HG02970 (cell line): Measurements from ENCODE around the gene TBC1D2.

ENCODE experiments used
- ATAC-seq: cut with Tn5 transposase; IDR thresholded peaks from one replicate; pipeline ENCODE4 v1.9.1; 2021; ENCODE audit warnings: mild to moderate bottlenecking, moderate library complexity, moderate number of reproducible peaks; ENCODE audit not compliant: unreplicated experiment, low FRiP score

The TBC1D2 gene

DNA sequence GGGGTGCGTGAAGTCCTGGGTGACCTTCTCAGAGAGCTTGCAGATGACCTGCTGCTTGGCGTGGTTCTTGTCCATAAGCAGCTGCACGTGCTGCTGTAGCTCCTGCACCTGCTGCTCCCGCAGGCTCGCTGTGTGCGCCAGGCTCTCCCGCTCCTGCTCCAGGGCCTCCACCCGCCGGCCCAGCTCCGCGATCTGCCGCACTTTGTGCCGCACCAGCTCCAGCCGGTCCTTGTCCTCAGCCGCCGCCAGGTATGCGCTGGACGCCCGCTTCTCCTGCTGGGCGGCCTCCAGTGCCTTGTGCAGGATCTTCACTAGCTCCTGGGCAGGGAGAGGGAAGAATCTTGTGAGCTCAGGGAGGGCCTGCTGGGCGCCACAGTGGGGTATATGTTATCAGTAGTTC is 34.5 kb downstream of the TBC1D2 start:
- no peak for ATAC-seq

DNA sequence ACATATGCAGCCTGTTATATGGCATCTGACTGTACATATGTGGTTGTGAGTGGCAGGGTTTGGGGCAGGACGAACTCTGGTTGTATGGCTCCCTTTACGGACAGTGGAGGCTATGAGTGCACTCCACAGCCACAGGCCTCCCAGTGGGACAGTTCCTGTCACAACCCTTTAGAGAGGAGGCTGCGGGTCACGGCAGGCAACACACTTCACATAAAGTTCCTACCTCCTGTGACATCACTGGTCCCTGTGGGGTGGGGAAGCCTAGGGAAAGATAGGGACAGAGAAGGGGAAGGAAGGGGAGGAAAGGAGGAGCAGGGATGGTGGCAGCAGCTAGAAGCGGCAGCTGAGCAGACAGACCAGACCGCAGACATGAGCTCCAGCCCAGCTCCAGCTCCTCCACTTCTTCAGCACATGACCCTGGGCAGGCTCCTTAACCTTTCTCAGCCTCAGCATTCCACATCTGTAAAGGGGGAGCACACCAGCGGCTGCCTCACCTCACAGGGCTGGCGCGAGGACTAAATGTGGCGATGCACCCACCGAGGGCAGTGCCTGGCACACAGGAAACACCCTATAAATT is 35.6 kb downstream of the TBC1D2 start:
- no peak for ATAC-seq

DNA sequence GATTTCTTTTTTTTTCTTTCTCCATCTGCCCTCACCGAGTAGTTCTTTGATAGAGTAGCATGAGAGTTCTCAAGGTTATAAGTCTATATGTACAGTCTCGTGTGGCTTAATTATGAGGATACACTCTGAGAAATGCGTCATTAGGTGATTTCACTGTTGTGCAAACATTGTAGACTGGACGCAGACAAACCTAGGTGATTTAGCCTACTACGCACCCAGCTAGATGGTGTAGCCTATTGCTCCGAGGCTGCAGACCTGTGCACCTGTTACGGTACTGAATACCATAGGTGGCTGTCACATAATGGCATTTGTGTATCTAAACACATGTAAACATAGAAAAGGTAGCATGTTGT is 36.1 kb downstream of the TBC1D2 start:
- ATAC-seq: no peak

DNA sequence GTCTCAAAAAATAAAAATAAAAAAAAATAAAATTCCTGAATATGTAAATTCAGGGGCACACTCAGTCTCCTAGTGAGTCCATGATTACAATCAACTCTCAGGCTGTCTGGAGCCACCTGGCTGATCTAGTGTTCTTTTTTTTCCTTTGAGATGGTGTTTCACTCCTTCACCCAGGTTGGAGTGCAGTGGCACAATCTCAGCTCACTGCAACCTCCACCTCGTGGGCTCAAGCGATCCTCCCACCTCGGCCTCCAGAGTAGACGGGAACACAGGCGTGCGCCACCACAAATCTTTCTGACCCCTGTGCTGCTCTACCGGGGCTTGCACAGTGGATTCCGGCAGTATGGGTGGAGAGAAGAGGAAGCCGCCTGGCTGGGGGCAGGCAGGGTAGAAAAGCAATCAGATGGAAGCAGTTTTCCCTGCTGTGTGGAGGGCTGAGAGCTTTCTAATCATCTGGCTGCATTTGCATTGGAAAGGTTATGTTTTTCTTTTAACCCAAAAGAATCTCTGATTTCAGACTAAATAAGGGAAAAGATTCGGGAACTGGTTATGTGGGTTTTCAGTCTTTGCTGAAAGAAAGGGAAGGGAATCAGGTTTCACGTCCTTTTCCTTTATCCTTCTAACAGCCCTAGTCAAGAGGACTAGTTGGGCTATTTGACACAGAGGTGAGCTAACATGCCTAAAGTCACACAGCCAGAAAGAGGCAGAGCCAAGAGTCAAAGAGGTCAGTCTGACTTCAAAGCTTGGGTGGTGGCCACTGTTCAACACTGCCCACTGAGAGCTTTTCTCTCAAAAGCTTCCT is 36.7 kb downstream of the TBC1D2 start:
- no peak for ATAC-seq

DNA sequence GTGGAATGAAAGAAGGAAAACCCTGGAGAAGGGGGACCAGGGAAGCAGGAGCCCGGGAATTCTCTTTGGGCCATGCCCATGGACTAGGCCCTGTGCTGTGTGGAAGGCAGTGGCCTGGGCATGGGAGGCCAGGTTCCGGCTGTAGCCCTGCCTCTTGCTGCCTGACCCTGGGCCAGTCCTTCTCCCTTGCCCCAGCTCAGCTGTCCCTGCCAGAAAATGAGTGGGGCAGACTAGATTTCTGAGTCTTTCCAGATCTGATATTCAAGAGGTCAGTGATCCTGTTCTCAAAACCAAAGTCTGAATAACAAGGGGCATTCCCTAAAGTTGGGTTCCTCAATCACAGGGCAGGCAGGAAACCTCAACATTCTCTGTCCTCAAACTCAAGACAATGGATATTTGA is 38.2 kb downstream of the TBC1D2 start:
- no peak for ATAC-seq

DNA sequence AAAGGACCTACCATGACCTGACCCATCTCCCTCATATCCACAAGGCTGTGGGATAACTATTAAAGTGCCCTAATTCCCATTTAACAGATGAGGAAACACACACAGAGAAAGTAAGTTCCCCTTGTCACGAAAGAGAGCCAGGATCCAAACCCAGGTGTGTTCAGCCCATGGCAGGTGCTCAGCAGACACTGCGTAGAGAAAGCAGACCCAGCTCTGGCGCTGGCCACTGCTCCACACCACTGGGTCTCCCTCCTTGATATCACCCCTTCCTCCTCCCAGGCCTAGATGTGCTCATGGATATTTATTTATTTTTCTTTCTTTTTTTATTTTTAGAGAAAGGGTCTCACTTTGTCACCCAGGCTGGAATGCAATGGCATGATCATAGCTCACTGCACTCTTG is 39.1 kb downstream of the TBC1D2 start:
- ATAC-seq: no peak

DNA sequence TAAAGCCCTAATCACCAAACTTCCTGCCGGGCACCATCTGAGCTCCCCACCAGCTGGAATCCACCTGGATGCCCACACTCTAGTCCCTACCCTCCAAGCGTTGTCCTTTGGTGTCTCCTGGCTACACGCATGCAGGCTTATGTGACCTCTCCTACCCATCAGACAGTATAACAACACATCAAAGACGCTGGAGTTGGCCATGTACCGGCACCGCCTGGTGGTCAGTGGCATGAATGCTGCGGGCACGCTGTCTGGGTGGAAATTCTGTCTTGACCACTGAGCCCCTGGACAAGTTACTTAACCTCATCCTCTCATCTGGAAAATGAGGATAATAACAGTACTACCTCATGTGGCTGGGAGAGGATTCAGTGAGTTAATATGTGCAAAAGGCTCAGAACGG is 39.6 kb downstream of the TBC1D2 start:
- ATAC-seq: no peak

DNA sequence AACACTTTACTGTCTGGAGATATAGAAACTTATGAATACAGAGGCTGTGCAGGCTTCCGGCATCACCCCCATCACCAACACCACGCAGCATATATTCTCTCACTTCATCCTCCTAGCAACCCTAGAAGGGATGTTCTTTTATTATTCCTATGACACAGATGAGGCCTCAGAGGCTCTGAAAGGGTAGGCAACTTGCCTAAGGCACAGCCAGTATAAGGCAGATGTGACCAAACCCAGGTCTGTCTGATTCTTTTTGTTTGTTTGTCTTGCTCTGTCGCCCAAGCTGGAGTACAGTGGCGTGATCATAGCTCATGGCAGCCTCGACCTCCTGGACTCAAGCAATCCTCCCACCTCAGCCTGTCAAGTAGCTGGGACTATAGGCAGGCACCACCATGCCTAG is 40.2 kb downstream of the TBC1D2 start:
- ATAC-seq: no peak

DNA sequence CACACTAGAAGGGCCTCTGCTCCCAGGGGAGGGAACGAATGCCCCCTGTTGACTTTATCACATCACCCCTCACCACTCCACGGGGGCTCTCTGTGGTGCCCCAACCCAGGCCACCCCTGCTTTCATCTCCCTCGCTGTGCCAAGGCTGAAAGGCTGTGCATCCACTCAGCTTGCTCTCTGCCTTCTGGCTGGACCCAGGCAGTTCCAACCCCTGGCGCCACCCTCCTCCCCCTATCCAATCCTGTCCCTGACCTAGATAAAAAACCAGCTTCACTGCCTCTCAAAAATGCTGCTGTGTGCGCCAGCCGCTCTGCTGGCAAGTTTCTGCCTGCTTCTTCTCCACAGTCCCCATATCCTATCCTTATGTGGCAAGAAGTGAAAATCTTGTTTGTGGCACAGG is 40.6 kb downstream of the TBC1D2 start:
- no peak for ATAC-seq

DNA sequence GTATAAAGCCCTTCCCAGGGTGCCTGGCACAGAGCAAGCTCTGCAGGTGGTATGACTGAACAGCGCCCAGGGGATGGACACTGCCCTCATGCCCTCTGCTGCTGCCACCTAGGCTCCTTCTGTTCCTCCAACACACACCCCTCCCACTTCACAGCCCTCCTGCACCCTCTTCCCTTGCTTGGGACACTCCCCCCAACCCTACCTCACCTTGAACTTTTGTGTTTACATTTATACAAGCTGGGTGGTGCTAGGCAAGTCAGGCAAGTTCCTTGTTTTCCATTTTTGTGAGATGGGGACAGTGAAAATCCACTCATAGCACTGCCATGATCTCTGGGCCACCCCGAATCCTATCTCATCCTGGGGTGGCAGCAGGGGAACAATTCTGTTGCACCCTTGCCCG is 44.2 kb downstream of the TBC1D2 start:
- ATAC-seq: no peak

DNA sequence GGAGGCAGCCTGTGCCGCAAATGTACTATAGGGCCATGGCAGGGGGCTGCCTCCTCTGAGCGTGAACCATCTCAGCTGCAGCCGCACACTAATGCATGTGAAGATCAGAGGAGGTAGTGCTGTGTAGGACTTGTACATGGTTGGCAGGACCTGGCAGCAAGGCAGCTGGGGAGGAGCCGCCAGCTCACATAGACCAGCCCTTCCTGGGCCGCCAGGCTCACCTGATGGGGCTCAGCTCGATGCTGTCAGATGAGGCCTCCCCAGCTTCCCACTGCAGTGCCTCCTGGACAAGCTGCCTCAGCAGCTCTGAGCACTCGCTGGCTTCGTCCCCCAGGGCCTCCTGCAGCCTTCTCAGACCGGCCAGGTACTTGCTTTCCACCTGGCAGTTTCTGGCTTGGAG is 45.0 kb downstream of the TBC1D2 start:
- no peak for ATAC-seq

DNA sequence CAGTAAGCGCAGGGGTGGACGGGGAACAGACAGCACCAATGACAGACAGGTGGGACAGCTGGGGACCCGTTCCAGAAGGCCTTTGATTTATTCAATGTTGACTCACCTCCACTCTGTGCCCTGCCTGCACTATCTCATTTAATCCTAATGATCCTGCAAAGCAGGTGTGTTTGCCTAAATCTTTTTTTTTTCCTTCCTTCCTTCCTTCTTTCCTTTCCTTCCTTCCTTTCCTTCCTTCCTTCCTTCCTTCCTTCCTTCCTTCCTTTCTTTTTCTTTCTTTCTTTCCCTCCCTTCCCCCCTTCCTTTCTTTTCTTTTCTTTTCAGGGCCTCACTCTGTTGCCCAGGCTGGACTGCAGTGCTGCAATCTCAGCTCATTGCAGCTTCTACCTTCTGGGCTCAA is 45.9 kb downstream of the TBC1D2 start:
- ATAC-seq: no peak

DNA sequence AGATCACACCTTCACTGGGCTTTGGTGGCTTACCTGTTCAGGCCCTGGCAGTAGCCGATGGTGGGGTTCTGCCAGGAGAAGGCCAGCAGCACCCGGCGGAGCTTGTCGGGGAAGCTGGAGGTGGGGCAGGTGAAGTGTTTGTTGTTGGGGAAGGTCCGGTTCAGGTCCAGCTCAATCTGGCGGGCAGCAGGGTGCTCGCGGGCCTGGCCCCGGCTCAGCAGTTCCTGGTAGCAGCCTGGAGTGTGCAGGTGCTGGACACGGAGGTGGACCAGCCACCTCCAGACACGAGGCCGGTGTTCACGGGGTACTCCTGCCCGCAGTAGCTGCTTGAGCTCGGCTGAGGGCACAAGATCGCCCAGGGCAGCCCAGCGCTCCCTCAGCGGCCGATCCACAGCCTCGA is 46.8 kb downstream of the TBC1D2 start:
- ATAC-seq: no peak

DNA sequence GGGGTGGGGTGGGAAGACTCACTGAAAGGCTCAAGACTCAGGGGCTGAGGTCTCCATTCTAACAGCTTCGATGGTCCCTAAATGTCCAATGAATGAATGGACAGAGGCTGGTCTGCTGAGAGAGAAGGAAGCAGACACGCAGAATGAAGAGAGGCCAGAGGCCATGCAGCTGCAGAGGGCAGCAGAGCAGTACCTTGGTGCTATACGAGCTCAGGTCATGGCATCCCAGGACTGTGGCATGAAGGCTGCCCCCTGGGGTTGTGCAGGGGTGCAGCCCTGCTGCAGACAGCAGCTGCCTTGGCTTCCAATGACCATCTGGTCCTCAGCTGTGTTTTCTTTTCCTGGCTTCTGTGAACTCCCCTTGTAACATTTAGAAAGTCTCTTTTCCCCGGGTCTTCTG is 47.8 kb downstream of the TBC1D2 start:
- ATAC-seq: no peak

DNA sequence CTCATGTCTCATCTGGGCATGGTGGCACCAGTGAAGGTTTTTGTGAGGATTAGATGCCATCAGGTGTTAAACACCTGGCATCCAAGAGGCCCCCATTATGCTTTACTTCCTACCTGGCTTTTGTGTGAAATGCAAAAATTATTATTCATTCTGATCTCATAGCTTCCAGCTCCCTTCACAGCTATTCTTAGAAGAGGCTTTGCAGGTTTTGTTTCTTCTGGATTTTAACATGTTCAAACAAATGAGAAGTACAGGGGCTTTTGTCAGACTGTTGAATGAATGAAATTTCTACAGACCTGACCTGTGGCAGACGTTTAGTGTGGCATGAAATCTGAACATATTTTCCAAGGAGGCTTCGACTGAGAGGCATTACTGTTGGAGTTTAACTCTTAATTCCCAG is 48.7 kb downstream of the TBC1D2 start:
- no peak for ATAC-seq

DNA sequence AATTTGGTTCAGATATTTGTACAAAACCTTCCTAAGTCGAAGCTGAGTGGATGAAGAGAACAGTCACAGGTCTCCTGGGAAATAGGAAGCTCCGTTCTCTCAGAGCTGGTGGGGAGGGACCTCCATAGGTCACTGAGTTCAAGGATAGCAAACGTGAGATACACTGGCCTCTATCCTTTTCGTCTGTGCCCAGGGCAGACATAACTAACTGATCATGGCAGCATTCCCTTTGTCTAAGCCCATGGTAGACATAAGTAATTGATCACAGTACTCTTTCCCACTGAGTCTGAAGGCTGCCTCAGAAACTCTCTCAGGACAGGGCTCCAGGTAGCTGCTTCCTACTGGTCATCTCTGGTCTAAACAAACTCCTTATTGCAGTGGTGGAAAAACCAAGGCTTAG is 50.8 kb downstream of the TBC1D2 start:
- ATAC-seq: no peak

DNA sequence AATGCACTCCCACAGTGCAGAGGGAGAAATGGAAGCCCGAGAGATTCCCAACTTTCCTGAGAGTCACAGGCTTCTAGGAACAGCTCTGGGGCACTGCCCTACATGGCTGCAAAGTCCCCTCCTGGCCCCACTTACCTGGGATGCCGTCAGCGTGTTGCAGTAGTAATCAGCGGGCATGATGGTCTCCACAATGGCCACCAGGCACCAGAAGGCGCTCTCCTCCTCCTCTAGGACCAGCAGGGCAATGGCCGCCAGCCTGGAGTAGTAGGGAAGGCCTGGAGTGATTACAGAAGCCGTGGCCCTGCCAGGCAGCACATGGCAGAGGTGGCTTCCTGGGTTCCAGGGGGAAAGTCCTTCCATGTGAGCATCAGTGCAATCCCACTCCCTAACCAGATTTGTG is 52.3 kb downstream of the TBC1D2 start:
- ATAC-seq: no peak

DNA sequence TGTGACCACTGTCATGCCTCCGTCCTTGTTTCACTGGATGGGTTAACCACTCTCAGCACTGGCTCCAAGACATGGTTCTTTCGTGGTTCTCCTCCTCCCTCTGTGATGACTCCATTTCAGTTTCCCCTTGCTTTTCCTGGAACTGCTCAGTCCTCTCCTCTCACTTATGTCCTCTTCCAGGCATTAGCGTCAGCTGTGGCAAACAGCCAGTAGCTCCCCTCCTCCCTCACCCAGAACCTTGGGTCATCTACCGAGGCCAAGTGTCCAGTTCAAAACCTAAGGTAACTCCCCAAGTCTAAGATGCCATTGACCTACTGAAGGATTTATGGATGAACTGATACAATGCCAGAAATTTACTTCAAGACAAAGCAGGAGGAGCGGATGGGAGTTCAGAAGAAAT is 53.2 kb downstream of the TBC1D2 start:
- ATAC-seq: no peak

DNA sequence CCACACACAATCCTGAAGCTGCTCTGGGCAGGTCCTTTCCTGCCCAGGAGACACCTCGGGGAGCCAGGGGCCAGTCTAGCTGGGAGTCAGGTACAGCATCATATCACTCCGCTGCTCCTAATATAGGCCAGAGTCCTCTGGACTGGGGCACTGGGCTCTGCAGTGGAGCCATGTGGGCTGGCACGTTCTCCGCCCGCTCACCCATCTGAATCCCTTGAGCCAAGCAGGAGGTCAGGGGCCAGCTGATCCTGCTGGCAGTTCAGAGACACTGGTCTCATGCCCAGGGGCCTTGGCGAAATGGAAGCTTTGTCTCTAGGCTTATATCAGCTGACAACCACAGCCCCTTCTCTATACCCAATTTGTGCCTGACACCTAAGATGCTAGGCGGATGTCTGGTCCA is 53.7 kb downstream of the TBC1D2 start:
- no peak for ATAC-seq

DNA sequence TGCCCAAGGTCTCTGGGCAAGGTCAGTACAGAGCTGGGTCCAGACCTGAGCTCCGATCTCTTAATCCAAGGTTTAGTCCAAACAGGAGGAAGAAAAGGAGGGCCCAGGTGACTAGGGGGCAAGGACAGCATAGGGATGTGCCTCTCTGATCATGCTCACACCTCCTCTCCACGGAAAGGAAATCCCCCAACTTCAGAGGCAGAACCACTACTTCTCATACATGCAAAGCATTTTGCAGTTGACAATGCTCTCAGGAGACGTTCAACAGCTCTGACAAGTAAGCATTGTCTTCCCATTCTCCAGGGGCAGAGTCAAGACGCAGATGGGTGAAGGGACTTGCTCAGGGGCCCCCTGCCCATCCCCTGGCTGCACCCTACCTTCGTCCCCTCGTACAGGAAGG is 54.3 kb downstream of the TBC1D2 start:
- ATAC-seq: no peak

DNA sequence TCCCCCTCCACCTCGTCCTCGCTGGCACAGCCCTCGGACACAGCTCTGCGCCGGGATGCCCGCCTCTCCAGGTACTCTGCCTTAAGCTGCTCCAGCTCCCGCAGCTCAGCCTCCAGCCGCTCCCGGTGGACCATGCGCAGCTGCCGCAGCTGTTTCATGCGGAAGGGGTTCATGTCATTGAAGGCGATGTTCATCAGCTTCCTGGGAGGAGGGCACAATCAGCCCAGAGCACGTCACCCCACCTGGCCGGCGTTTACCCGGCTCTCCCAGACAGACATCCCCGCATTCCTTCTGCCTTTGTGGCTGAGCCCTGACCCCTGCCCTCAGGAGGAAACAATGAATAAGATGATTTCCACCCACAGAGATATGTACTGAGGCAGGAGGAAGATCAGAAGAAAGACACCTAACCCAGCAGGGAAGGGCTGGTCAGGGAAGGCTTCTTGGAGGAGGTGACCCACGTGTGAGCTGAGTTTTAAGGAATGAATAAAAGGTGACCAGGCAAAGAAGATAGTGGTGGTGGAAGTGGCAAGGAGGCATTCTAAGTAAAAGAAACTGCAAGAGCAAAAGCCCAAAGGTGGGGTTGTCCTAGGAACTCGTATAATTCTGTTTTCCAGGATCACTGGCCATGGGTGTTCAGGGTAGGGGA is 55.9 kb downstream of the TBC1D2 start:
- no peak for ATAC-seq

DNA sequence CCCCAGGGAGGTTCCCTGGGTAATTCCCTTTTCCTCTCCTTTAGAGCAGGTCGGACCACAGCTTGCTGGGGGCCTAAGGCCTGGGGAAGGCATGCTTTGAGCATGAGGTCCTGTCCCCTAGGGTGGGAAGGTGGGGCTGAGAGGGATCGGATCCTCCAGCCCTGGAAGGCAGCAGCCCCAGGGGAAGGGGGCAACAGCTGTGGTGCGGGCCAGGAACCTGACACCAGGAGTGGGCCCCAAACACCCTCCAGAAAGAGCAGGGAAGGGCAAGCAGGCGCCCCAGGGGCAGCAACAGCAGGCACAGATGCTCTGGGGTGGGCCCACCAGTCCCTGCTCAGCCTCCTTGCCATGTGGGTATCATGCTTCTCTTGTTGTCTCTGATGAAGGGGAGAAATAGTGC is 59.8 kb downstream of the TBC1D2 start:
- no peak for ATAC-seq
